H9 (cell line): ENCODE results near the gene CADPS2. TPM values are rescaled to one million over a fixed set of nuclear protein-coding genes. Genes with fewer than 3 reads are reported as not detected.
"Not testable (repeated sequence)": the region's sequence is repeated elsewhere in the genome, so short reads cannot be mapped to it uniquely, and the experiment has no call there.

Experiments used
- DNase-seq: peaks from one replicate; pipeline ENCODE4 v3.0.0-alpha.2; 2017
- H2AFZ ChIP-seq: one replicate; pipeline ENCODE4 v1.6.1; 2013; ENCODE audit warnings: mild to moderate bottlenecking, low read length, control low read depth, moderate library complexity
- H2AK5ac ChIP-seq: 2 replicates; pipeline ENCODE4 v1.6.1; 2013; ENCODE audit warnings: low read length, control low read depth, mixed read lengths; ENCODE audit not compliant: insufficient read length
- H2BK120ac ChIP-seq: one replicate; pipeline ENCODE4 v1.6.1; 2013; ENCODE audit warnings: low read depth, mild to moderate bottlenecking, low read length, control low read depth, inconsistent platforms; ENCODE audit not compliant: poor library complexity, severe bottlenecking
- H2BK12ac ChIP-seq: 2 replicates; pipeline ENCODE4 v1.6.1; 2013; ENCODE audit warnings: low read length, control low read depth, mixed read lengths, low read depth; ENCODE audit not compliant: insufficient read length
- H2BK15ac ChIP-seq: 2 replicates; pipeline ENCODE4 v1.6.1; 2013; ENCODE audit warnings: low read depth, low read length, control low read depth
- H2BK20ac ChIP-seq: one replicate; pipeline ENCODE4 v1.6.1; 2013; ENCODE audit warnings: low read depth, mild to moderate bottlenecking, low read length, control low read depth, inconsistent platforms; ENCODE audit not compliant: poor library complexity, severe bottlenecking
- H2BK5ac ChIP-seq: 2 replicates; pipeline ENCODE4 v1.6.1; 2013; ENCODE audit warnings: low read length, control low read depth, mixed read lengths; ENCODE audit not compliant: insufficient read length
- H3K14ac ChIP-seq: 2 replicates; pipeline ENCODE4 v1.6.1; 2013; ENCODE audit warnings: low read length, control low read depth; ENCODE audit not compliant: insufficient read depth
- H3K18ac ChIP-seq: 2 replicates; pipeline ENCODE4 v1.6.1; 2013; ENCODE audit warnings: low read depth, mild to moderate bottlenecking, mixed read lengths, low read length, control low read depth; ENCODE audit not compliant: insufficient read length
- H3K23ac ChIP-seq: 2 replicates; pipeline ENCODE4 v1.6.1; 2013; ENCODE audit warnings: low read length, control low read depth, mixed read lengths, low read depth; ENCODE audit not compliant: insufficient read length
- H3K23me2 ChIP-seq: 2 replicates; pipeline ENCODE4 v1.6.1; 2013; ENCODE audit warnings: low read depth, mild to moderate bottlenecking, mixed read lengths, low read length, control low read depth; ENCODE audit not compliant: insufficient read length, poor library complexity, severe bottlenecking
- H3K27ac ChIP-seq: 2 replicates; pipeline ENCODE4 v1.5.1; 2013; ENCODE audit warnings: low read length, control low read depth, mixed read lengths, low read depth; ENCODE audit not compliant: insufficient read length
- H3K27me3 ChIP-seq: 2 replicates; pipeline ENCODE4 v1.6.1; 2013; ENCODE audit warnings: low read length, control low read depth, inconsistent platforms; ENCODE audit not compliant: insufficient read depth
- H3K4ac ChIP-seq: 2 replicates; pipeline ENCODE4 v1.6.1; 2013; ENCODE audit warnings: low read depth, mild to moderate bottlenecking, control low read depth, inconsistent platforms, low read length, moderate library complexity
- H3K4me1 ChIP-seq: 2 replicates; pipeline ENCODE4 v1.6.1; 2013; ENCODE audit warnings: low read length, control low read depth, inconsistent platforms; ENCODE audit not compliant: insufficient read depth
- H3K4me2 ChIP-seq: 2 replicates; pipeline ENCODE4 v1.6.1; 2013; ENCODE audit warnings: low read length, control low read depth, mixed read lengths; ENCODE audit not compliant: insufficient read length, insufficient read depth
- H3K56ac ChIP-seq: 2 replicates; pipeline ENCODE4 v1.6.1; 2013; ENCODE audit warnings: low read depth, mild to moderate bottlenecking, mixed read lengths, low read length, control low read depth; ENCODE audit not compliant: insufficient read length
- H3K79me1 ChIP-seq: 2 replicates; pipeline ENCODE4 v1.6.1; 2013; ENCODE audit warnings: low read depth, mild to moderate bottlenecking, moderate library complexity, low read length, control low read depth, inconsistent platforms; ENCODE audit not compliant: insufficient read depth, poor library complexity, severe bottlenecking
- H3K79me2 ChIP-seq: 2 replicates; pipeline ENCODE4 v1.6.1; 2013; ENCODE audit warnings: low read length, control low read depth, inconsistent platforms; ENCODE audit not compliant: insufficient read depth
- H3K9ac ChIP-seq: 2 replicates; pipeline ENCODE4 v1.6.1; 2013; ENCODE audit warnings: low read length, control low read depth, mixed read lengths; ENCODE audit not compliant: insufficient read length; ENCODE audit errors: extremely low read depth
- H3K9me3 ChIP-seq: one replicate; pipeline ENCODE4 v1.6.1; 2013; ENCODE audit warnings: low read depth, low read length, inconsistent platforms; ENCODE audit not compliant: control insufficient read depth
- H3T11ph ChIP-seq: one replicate; pipeline ENCODE4 v1.6.1; 2013; ENCODE audit warnings: mild to moderate bottlenecking, low read length, control low read depth, inconsistent platforms
- H4K20me1 ChIP-seq: one replicate; pipeline ENCODE4 v1.6.1; 2013; ENCODE audit not compliant: control insufficient read depth, insufficient read length, insufficient read depth
- H4K5ac ChIP-seq: 2 replicates; pipeline ENCODE4 v1.6.1; 2013; ENCODE audit warnings: low read depth, mild to moderate bottlenecking, mixed read lengths, low read length, control low read depth; ENCODE audit not compliant: insufficient read length
- H4K8ac ChIP-seq: replicated peaks from 2 replicates; pipeline ENCODE4 v1.6.1; 2013; ENCODE audit warnings: low read length, control low read depth, mixed read lengths, low read depth; ENCODE audit not compliant: insufficient read length
- H4K91ac ChIP-seq: 2 replicates; pipeline ENCODE4 v1.6.1; 2013; ENCODE audit warnings: low read depth, mild to moderate bottlenecking, moderate library complexity, mixed read lengths, low read length, control low read depth; ENCODE audit not compliant: insufficient read length
- H3K27ac Mint-ChIP-seq, 3 experiments: 2 replicates in 2 of 3; 3 replicates in 1 of 3; pipeline ENCODE4 v1.8.0; 2020 to 2021; ENCODE audit warnings: mixed read lengths in 3 of 3, mild to moderate bottlenecking in 1 of 3, moderate library complexity in 1 of 3
- H3K27me3 Mint-ChIP-seq: 2 replicates; pipeline ENCODE4 v1.8.0; 2021; ENCODE audit warnings: low read depth, mild to moderate bottlenecking, moderate library complexity, mixed read lengths
- H3K36me3 Mint-ChIP-seq, 3 experiments: 2 replicates in 2 of 3; 3 replicates in 1 of 3; pipeline ENCODE4 v1.8.0; 2020 to 2021; ENCODE audit warnings: low read depth in 3 of 3, mixed read lengths in 3 of 3; ENCODE audit not compliant: insufficient read depth in 1 of 3
- H3K4me1 Mint-ChIP-seq, 2 experiments: 2 replicates each; pipeline ENCODE4 v1.8.0; 2020; ENCODE audit warnings: mixed read lengths in 2 of 2
- H3K4me3 Mint-ChIP-seq, 2 experiments: 2 replicates in 1 of 2; 3 replicates in 1 of 2; pipeline ENCODE4 v1.8.0; 2020 to 2021; ENCODE audit warnings: mild to moderate bottlenecking in 2 of 2, mixed read lengths in 2 of 2, moderate library complexity in 1 of 2
- H3K9me3 Mint-ChIP-seq, 2 experiments: 2 replicates in 1 of 2; 3 replicates in 1 of 2; pipeline ENCODE4 v1.8.0; 2020; ENCODE audit warnings: mild to moderate bottlenecking in 2 of 2, mixed read lengths in 2 of 2, moderate library complexity in 1 of 2
- CTCF ChIP-seq: fragments of 200-600 bp; sonication (generic); conservative IDR thresholded peaks from 3 replicates; pipeline ENCODE4 v1.8.0; 2021; ENCODE audit warnings: antibody characterized with exemption, mild to moderate bottlenecking
- WGBS: extraction: QIAGEN DNeasy Blood & Tissue Kit; methylation state at CpG from one replicate; pipeline ENCODE4 v1.1.7; 2013; ENCODE audit warnings: missing lambda C conversion rate, low lambda C conversion rate, mixed read lengths; ENCODE audit not compliant: insufficient read length; ENCODE audit errors: extremely low coverage; 5-methylcytosine and 5-hydroxymethylcytosine counted together
- total RNA-seq: library from RNA; stranded (reverse); gene quantifications from 2 replicates; pipeline ENCODE4 v1.2.1, GENCODE V29; 2021

Gene CADPS2
- total RNA-seq, 1 experiment from 2014 or later = 7.1 TPM

- peaks cover 54 to 59% of the 10 kb centered on the region in 2 experiments for H3K4me1 Mint-ChIP-seq
- Histone ChIP-seq H3K4me1 (peaks cover 17% of the 10 kb centered on the region; the same call in 1 of the 2 replicates), H3K4ac (no peak overlapping the region), H2BK5ac (no peak overlapping the region), H3K4me2 (no peak overlapping the region), H3K79me1 (no peaks in the 10 kb centered on the region), H3K9ac (no peak overlapping the region), H3K56ac (no peak overlapping the region), H3K23me2 (no peaks in the 10 kb centered on the region), H2AK5ac (peak overlapping the region; percentile 62), H4K8ac (no peak overlapping the region), H3K9me3 (no peaks in the 10 kb centered on the region), H2BK12ac (peak overlapping the region; percentile 21), H2BK15ac (no peak overlapping the region), H3K79me2 (no peaks in the 10 kb centered on the region; the same call in 1 of the 2 replicates), H2BK20ac (no peak overlapping the region), H2BK120ac (no peak overlapping the region), H4K5ac (no peak overlapping the region), H3K27me3 (no peaks in the 10 kb centered on the region), H3K14ac (no peak overlapping the region), H3T11ph (no peak overlapping the region), H3K27ac (no peak overlapping the region), H2AFZ (no peak overlapping the region), H4K20me1 (no peaks in the 10 kb centered on the region), H3K23ac (no peak overlapping the region), H4K91ac (peak overlapping the region; percentile 82), H3K18ac (no peak overlapping the region)
- no peaks in the 10 kb centered on the region; a peak in 1 of 7 replicates for H3K36me3 Mint-ChIP-seq
- H3K9me3 Mint-ChIP-seq = peaks cover 3 to 4% of the 10 kb centered on the region in 2 experiments; a peak in 3 of 5 replicates
- no peak overlapping the region for H3K4me3 Mint-ChIP-seq
- no peaks in the 10 kb centered on the region for H3K27me3 Mint-ChIP-seq
- no peak for DNase-seq
- WGBS = 100% methylated on average over 1 of the region's 8 CpGs
- TF ChIP-seq CTCF = no peak
- peak overlapping the region in 2 of 3 experiments; percentile 7 to 57; a peak in 5 of 7 replicates for H3K27ac Mint-ChIP-seq
Observed at GRCh38 chr7:122682815-122683550, 203.3 kb downstream of the CADPS2 start.

GRCh38 chr7:122681186-122681585 lies 205.1 kb downstream of the CADPS2 start:
- not testable (repeated sequence) for H2BK15ac ChIP-seq, H3K4ac ChIP-seq, H4K20me1 ChIP-seq, H3K9me3 Mint-ChIP-seq, H3K4me2 ChIP-seq, H3K14ac ChIP-seq, H3K27ac ChIP-seq, H3K56ac ChIP-seq, H2BK20ac ChIP-seq, H4K5ac ChIP-seq, H2BK120ac ChIP-seq, H3K36me3 Mint-ChIP-seq, H3K9ac ChIP-seq, H2BK5ac ChIP-seq, H3K27me3 ChIP-seq, H3K79me1 ChIP-seq, H2AK5ac ChIP-seq, H3K79me2 ChIP-seq, H3T11ph ChIP-seq, H3K9me3 ChIP-seq, DNase-seq, H3K23ac ChIP-seq, H4K91ac ChIP-seq, H3K4me3 Mint-ChIP-seq, H3K27me3 Mint-ChIP-seq, H3K23me2 ChIP-seq, H2BK12ac ChIP-seq, H3K18ac ChIP-seq, H4K8ac ChIP-seq, H2AFZ ChIP-seq
- WGBS = no CpG with 5 or more reads among the region's 16 CpGs
- H3K4me1 ChIP-seq = peaks cover 21% of the 10 kb centered on the region; the same call in 1 of the 2 replicates
- Mint-ChIP-seq H3K27ac (peak overlapping the region in 1 of 3 experiments; percentile 6; a peak in 1 of 7 replicates), H3K4me1 (peaks cover 60 to 65% of the 10 kb centered on the region in 2 experiments)
